ENCODE data around the gene HDGF. TPM values are rescaled to one million over a fixed set of nuclear protein-coding genes. Genes with fewer than 3 reads are reported as not detected.

The HDGF gene
- polyA plus RNA-seq, 1 experiment: 155 TPM

- POLR2A ChIA-PET: no interaction called here
- no peak for DNase-seq (ENCODE audit: low read depth, low spot score)
Observed at GRCh38 chr1:156755527-156755950, 4.1 kb upstream of the HDGF start.

GRCh38 chr1:156754219-156754618 lies 2.7 kb upstream of the HDGF start:
- TF ChIP-seq CTCF (IDR thresholded peaks at IDR 0.05; ENCODE audit: low read depth, low read length): no peak
- H3K27ac ChIP-seq (ENCODE audit: low read depth, low read length): no peak overlapping the region
- POLR2A ChIA-PET: no interaction called here
- H3K27me3 ChIP-seq (ENCODE audit: control insufficient read depth, insufficient read depth, low read length): no peaks in the 10 kb centered on the region
- peaks cover 5% of the 10 kb centered on the region; the same call in 1 of the 2 replicates for H3K9me3 ChIP-seq (ENCODE audit: control insufficient read depth, insufficient read depth, low read length)
- CTCF ChIA-PET: no interaction called here
- H3K4me3 ChIP-seq (ENCODE audit: low read depth, low read length): no peak overlapping the region
- no peak for DNase-seq (ENCODE audit: low read depth, low spot score)

More at GRCh38 chr1:156755527-156755950, 4.1 kb upstream of the HDGF start:
- no peak for TF ChIP-seq CTCF (IDR thresholded peaks at IDR 0.05; ENCODE audit: low read depth, low read length)
- no peak overlapping the region for H3K27ac ChIP-seq (ENCODE audit: low read depth, low read length)
- peaks cover 5% of the 10 kb centered on the region; the same call in 1 of the 2 replicates for H3K9me3 ChIP-seq (ENCODE audit: control insufficient read depth, insufficient read depth, low read length)
- CTCF ChIA-PET: interaction anchor here (0.9 kb wide), 1 partner anchor 29 kb away, joined by 4 read pairs; no protein-coding TSS in a partner anchor
- H3K4me3 ChIP-seq (ENCODE audit: low read depth, low read length): no peak overlapping the region
- H3K27me3 ChIP-seq (ENCODE audit: control insufficient read depth, insufficient read depth, low read length): no peaks in the 10 kb centered on the region

- ChIA-PET CTCF (interaction anchor here (1.3 to 1.9 kb wide), 3 partner anchors 27 to 108 kb away, joined by 3 to 10 read pairs (median 3); no protein-coding TSS in a partner anchor), POLR2A (interaction anchor here (2.3 to 3.2 kb wide), 3 partner anchors 11 to 25 kb away, joined by 20 to 26 read pairs (median 24); partner anchors contain the start of genes ISG20L2, METTL25B, MRPL24 and PRCC)
- TF ChIP-seq CTCF (IDR thresholded peaks at IDR 0.05; ENCODE audit: low read depth, low read length): no peak
- Histone ChIP-seq H3K27ac (ENCODE audit: low read depth, low read length) (peak overlapping the region; percentile 25), H3K9me3 (ENCODE audit: control insufficient read depth, insufficient read depth, low read length) (peaks cover 5% of the 10 kb centered on the region; the same call in 1 of the 2 replicates), H3K4me3 (ENCODE audit: low read depth, low read length) (peak overlapping the region; percentile 94), H3K27me3 (ENCODE audit: control insufficient read depth, insufficient read depth, low read length) (no peaks in the 10 kb centered on the region)
- DNase-seq (ENCODE audit: low read depth, low spot score): no peak
Observed at GRCh38 chr1:156752843-156753482, 1.5 kb upstream of the HDGF start.

- no peaks in the 10 kb centered on the region for H3K27me3 ChIP-seq (ENCODE audit: control insufficient read depth, insufficient read depth, low read length)
- H3K27ac ChIP-seq (ENCODE audit: low read depth, low read length): peak overlapping the region; percentile 77
- POLR2A ChIA-PET: interaction anchor here (0.6 to 3.2 kb wide), 6 partner anchors 10 to 108 kb away, joined by 3 to 26 read pairs (median 12); partner anchors contain the start of genes ISG20L2, METTL25B, MRPL24 and PRCC
- peak overlapping the region; percentile 94 for H3K4me3 ChIP-seq (ENCODE audit: low read depth, low read length)
- H3K9me3 ChIP-seq (ENCODE audit: control insufficient read depth, insufficient read depth, low read length): peaks cover 5% of the 10 kb centered on the region; the same call in 1 of the 2 replicates
- DNase-seq (ENCODE audit: low read depth, low spot score): peak; percentile 91
- CTCF ChIA-PET: interaction anchor here (1.2 to 1.9 kb wide), 4 partner anchors 26 to 138 kb away, joined by 3 to 10 read pairs (median 4); no protein-coding TSS in a partner anchor
- TF ChIP-seq CTCF (IDR thresholded peaks at IDR 0.05; ENCODE audit: low read depth, low read length): no peak
Observed at GRCh38 chr1:156751757-156752481, 444 bp upstream of the HDGF start.
